ENCODE results near the gene CLSTN2.

Gene CLSTN2

GRCh38 chr3:140249188-140249587 lies 314.2 kb downstream of the CLSTN2 start:
- DNase-seq, result no peak

GRCh38 chr3:140250010-140250855 lies 315.2 kb downstream of the CLSTN2 start:
- DNase-seq, result no peak

DNA sequence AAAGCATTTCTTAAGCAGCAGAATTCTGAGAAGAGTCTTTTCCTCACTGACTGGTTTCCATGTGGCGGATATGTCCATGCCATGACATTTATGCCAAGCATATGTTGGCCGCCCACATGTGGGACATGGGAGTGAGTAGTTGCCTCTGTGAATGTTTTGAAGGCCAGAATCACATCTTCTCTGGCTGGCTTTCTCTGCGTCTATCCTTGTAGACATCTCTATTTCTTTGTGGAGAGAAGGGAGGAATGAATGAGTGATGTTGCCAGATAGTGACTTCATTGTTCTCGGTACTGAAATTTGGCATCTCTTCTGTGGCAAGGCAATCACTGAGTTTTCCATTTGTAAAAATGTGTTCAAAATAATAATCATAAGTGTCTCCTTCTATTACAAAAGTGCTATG lies 316.0 kb downstream of the CLSTN2 start:
- no peak for DNase-seq

GRCh38 chr3:140251678-140252077 lies 316.7 kb downstream of the CLSTN2 start:
- DNase-seq, result no peak

DNA sequence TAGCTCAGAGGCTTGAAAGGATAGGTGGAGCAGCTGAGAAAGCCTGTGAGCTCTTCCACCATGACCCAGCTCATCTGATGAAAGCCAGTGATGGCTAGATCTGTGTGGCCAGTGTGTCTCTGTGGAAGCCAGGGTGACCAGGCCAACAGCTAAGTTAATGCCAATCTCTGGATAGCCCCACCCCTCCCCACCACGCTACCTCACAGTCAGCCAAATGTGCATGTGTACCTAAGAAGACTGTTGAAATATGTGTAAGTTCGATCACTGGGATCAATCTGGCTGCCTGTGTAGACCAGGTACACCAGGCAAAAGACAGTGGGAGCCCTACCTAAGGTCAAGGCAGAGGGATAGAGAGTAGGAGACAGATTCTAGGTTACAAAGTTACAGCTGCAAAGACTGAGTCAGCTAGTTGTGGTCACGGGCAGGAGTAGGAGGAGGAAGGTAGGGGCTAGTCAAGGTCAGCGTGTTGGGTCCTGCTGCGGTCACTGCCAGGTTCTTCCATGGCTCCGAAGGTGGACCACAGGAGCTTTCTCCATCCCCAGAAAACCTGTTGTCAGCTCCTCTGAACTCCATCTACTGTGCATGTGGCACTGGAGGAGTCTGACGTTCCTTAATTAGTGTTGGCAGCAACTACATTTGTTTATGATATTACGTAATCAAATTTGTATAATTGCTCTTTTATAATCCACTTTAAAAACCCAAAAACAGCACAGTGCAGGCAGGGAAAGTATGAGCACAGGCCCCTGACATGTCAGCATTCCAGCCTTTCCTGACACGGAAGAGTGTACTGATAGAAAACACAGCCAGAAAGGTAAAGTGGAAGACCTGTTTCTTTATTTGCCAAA lies 318.0 kb downstream of the CLSTN2 start:
- no peak for DNase-seq

GRCh38 chr3:140258222-140258724 lies 323.3 kb downstream of the CLSTN2 start:
- DNase-seq, result no peak

- DNase-seq, result no peak
Measured at GRCh38 chr3:140265302-140265701, 330.3 kb downstream of the CLSTN2 start.

DNA sequence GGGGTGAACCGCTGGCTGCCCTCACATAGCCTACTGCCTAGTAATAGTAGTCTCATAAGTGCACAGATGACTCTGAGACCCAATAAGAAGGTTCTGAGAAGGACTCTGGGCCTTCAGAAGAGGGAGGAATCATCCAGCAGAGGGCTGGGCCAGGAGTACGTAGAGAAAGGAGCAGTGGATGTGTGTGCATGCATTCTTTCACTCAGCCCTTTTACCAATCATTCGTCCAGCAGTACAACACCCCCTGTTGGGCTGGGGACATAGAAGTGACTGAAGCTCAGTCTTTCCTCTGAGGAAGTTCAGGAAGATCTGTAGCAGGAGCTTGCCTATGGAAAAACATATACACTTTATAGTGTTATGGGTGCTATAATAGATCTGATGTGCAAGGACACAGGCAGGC lies 333.1 kb downstream of the CLSTN2 start:
- DNase-seq, result no peak

GRCh38 chr3:140268610-140269009 lies 333.6 kb downstream of the CLSTN2 start:
- DNase-seq, result no peak

DNA sequence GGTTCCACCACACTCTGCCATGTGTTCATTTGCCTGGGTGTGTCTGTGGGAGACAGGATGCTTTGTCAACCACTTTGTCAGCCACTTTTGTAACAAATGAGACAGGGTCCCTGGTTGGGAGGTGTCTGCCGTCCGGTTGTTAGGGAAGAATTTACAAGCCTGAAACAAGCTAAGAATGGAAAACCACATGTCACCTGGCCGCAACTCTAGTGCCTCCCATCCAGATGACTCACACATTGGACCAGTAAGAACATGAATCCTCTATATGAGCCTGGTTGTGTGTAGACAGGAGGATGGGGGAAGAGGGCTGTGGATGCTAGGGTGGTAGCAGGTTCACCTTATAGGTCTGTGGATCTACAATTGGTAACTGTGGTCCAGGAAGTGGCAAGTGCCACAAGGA lies 335.3 kb downstream of the CLSTN2 start:
- no peak for DNase-seq

DNA sequence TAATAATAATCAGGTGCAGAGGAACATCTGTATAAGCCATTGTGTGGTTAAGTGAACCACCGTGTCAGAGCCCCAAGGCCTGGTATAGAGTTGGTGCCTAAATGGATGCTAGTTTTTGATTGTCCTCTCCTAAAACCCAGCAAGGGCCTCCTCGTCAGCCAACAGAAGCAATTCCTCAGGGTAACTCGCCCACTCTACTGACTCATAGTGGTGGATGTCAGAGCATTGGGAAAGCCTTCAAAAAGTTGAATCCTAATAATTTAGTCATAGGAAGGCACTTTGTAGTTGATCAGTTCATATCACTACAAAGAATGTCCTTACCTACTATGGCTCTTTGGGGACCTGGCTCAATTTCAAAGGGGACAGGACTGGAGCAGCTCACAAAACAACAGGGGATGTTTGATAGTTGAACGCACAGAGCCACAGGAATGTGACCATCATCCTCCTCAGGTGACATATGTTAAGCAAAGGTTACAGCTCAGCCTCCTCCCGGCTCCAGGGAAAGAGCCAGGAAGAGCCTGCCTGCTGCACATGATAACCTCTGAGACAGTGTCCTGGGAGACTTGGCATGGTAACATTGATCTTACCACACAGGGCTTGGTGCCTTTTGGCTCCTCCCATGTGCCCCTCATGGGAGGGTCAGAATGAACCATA lies 338.7 kb downstream of the CLSTN2 start:
- DNase-seq, result no peak

DNA sequence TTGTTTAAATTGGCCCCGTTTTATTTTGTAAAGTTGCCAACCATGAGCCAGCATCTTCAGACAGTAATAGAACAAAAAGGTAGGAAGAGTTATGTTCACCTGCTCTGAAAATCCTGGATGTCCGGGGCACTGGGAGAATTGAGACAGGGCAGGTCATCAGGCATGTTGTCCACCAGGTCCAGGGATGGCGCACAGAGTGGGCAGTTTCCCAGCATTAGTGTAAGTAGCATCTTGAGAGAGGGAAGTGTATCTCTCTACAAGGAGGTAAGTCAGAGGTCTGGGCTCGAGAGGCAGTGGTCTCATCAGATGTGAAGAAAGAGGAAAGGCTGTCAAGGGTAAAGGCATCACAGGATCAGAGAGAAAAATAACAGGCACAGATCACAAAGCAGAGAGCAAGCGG lies 339.4 kb downstream of the CLSTN2 start:
- DNase-seq, result no peak

GRCh38 chr3:140276703-140277102 lies 341.7 kb downstream of the CLSTN2 start:
- DNase-seq, result no peak

DNA sequence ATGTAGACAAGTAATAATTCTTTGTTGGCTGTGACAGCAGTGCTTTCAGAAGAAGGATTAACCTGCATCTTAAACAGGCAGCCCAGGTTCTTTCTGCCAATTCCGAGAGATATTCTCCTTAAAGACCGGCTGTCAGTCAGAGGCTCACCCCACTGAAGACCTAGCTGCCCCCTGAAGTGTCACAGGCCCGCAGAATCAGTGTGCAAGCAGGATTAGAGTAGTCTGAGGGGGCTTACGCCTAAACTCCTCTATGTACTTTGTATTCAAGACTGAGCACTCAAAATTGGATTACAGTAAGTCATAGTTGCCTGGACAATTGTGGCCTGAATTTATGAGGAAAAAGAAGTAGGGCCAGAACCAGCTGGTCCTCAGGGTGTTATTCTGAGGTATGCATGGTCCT lies 342.9 kb downstream of the CLSTN2 start:
- no peak for DNase-seq

- DNase-seq, result no peak
Measured at GRCh38 chr3:140284372-140284771, 349.4 kb downstream of the CLSTN2 start.

- DNase-seq, result no peak
Measured at GRCh38 chr3:140285380-140285779, 350.4 kb downstream of the CLSTN2 start.

DNA sequence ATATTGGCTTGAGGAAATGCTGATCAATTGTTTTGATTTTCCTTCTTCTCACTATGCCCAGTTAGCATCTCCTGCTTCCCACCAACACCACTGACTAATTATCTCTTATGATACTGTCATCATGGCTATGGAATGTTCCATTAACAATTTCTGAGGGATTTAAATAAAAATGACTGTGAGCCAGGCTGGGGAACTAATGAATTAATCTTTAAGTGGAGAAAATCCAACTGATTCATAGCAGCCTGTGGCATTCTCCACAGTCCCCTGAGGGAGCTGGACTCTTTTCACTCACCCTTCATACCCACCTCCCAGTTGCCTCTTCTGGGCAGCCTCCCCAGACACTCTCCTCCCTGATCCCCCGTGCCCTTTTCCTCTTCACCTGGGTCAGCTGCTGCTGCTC lies 353.6 kb downstream of the CLSTN2 start:
- no peak for DNase-seq

- no peak for DNase-seq
Measured at GRCh38 chr3:140290105-140290504, 355.1 kb downstream of the CLSTN2 start.

DNA sequence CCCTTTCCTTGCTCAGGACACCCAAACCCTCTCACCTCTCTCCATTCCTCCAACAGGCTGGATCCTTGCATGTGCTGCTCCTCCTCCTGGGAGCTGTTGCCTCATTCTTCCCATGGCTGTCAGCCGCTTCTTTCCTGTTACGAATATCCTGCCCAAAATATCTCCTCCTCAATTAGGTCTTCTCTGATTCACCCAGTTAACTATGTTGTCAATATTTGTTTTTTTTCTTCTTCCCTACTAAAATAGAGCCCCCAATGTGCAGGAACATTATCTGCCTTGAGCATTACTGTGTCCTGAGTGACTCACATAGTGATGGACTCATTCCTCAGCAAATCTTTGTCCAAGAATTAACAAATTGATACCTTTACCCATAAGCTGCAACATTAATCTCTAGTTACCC lies 357.2 kb downstream of the CLSTN2 start:
- DNase-seq, result no peak

- no peak for DNase-seq
Measured at GRCh38 chr3:140292684-140293083, 357.7 kb downstream of the CLSTN2 start.

DNA sequence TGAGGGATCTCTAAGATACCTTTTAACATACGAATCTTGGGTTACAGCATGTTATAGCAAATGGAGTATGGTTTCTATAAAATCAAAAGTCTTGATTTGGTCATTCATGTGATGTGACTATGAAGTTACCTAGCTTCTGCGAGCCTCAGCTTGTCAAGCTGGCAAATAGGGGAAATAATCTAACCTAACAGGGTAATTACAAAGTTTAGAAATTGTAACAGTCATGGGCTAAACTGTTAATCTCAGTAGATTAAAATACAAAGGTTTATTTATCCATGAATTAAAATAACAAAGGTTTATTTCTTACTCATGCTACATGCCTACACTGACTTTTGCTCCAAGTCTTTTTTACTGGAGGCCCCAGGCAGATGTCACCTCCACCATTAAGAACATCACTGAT lies 359.1 kb downstream of the CLSTN2 start:
- no peak for DNase-seq

DNA sequence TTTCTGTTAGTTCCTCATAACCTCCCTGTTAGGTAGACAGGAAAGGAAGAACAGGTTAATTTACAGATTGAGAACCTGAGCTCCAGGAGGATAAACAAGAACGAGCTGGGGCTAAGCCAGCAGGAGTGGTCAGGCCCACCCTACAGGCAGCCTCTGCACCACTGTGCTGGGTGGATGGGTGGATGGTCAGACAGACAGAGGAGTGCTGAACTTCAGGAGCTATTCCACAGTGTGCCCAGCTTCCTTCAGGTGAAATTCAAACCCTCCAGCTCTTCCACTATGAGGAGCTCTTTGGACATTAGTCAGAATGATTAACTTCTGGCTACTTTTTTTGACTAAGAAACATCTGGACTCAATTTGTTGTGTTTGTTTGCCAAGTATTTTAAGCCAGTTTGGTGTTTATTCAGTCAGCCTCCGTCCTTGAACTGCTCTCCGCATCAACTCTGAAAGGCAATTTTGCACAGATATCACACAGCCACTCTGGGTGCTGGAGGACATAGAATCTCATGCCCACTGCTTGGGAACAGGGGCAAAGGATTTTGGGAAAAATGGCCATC lies 361.9 kb downstream of the CLSTN2 start:
- no peak for DNase-seq

DNA sequence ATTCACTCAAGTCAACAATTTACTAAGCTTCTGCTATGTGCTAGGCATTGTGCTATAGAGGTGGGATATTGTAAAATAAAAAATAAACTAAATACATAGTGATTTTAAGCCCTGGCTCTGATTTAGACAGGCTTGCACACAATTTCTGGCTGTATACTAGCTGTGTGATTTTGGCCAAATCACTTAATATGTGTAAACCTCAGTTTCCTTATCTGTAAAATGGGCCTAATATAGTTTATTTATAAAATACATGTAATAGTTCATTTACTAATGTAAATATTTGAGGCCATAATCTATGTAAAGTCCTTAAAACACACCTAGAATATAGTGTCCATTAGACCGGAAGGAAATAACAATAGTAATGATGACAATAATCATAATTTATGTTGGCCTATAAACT lies 363.1 kb downstream of the CLSTN2 start:
- DNase-seq, result no peak
